ENCODE data around the gene GPC5. TPM values are rescaled to one million over a fixed set of nuclear protein-coding genes. Genes with fewer than 3 reads are reported as not detected.

The GPC5 gene
- polyA plus RNA-seq, 1 experiment = not detected

- DNase-seq (ENCODE audit: low read depth) = no peak
- TF ChIP-seq CTCF (IDR thresholded peaks at IDR 0.05; ENCODE audit: insufficient read depth, low read depth, low read length) = no peak
- no peaks in the 10 kb centered on the region for H3K36me3 ChIP-seq (ENCODE audit: control insufficient read depth, insufficient read depth, low read length)
- H3K27me3 ChIP-seq (ENCODE audit: control insufficient read depth, insufficient read depth, low read length) = no peaks in the 10 kb centered on the region
- H3K4me3 ChIP-seq (ENCODE audit: low read depth, low read length) = no peak overlapping the region
- ChIA-PET POLR2A (no interaction called here), CTCF (no interaction called here)
Observed at GRCh38 chr13:92188574-92188973, 790.2 kb downstream of the GPC5 start.

- H3K36me3 ChIP-seq (ENCODE audit: control insufficient read depth, insufficient read depth, low read length) = no peaks in the 10 kb centered on the region
- DNase-seq (ENCODE audit: low read depth) = no peak
- ChIA-PET POLR2A (no interaction called here), CTCF (interaction anchor here (1.6 kb wide), 1 partner anchor 9 kb away, joined by 4 read pairs; no protein-coding TSS in a partner anchor)
- no peaks in the 10 kb centered on the region for H3K27me3 ChIP-seq (ENCODE audit: control insufficient read depth, insufficient read depth, low read length)
- TF ChIP-seq CTCF (IDR thresholded peaks at IDR 0.05; ENCODE audit: insufficient read depth, low read depth, low read length) = no peak
- H3K4me3 ChIP-seq (ENCODE audit: low read depth, low read length) = no peak overlapping the region
Observed at GRCh38 chr13:92196591-92197256, 798.3 kb downstream of the GPC5 start.

GRCh38 chr13:92197669-92198068 is 799.2 kb downstream of the GPC5 start:
- ChIA-PET CTCF (no interaction called here), POLR2A (no interaction called here)
- no peak for DNase-seq (ENCODE audit: low read depth)
- H3K27me3 ChIP-seq (ENCODE audit: control insufficient read depth, insufficient read depth, low read length) = no peaks in the 10 kb centered on the region
- no peak overlapping the region for H3K4me3 ChIP-seq (ENCODE audit: low read depth, low read length)
- TF ChIP-seq CTCF (IDR thresholded peaks at IDR 0.05; ENCODE audit: insufficient read depth, low read depth, low read length) = no peak
- no peaks in the 10 kb centered on the region for H3K36me3 ChIP-seq (ENCODE audit: control insufficient read depth, insufficient read depth, low read length)

- POLR2A ChIA-PET = no interaction called here
- Histone ChIP-seq H3K27me3 (ENCODE audit: control insufficient read depth, insufficient read depth, low read length) (no peaks in the 10 kb centered on the region), H3K4me3 (ENCODE audit: low read depth, low read length) (no peak overlapping the region), H3K36me3 (ENCODE audit: control insufficient read depth, insufficient read depth, low read length) (no peaks in the 10 kb centered on the region)
- no peak for TF ChIP-seq CTCF (IDR thresholded peaks at IDR 0.05; ENCODE audit: insufficient read depth, low read depth, low read length)
- DNase-seq (ENCODE audit: low read depth) = no peak
- CTCF ChIA-PET = no interaction called here
Observed at GRCh38 chr13:92218615-92219014, 820.2 kb downstream of the GPC5 start.

GRCh38 chr13:92221916-92222315 is 823.5 kb downstream of the GPC5 start:
- Histone ChIP-seq H3K27me3 (ENCODE audit: control insufficient read depth, insufficient read depth, low read length) (no peaks in the 10 kb centered on the region), H3K4me3 (ENCODE audit: low read depth, low read length) (no peak overlapping the region), H3K36me3 (ENCODE audit: control insufficient read depth, insufficient read depth, low read length) (no peaks in the 10 kb centered on the region)
- TF ChIP-seq CTCF (IDR thresholded peaks at IDR 0.05; ENCODE audit: insufficient read depth, low read depth, low read length) = no peak
- no peak for DNase-seq (ENCODE audit: low read depth)
- ChIA-PET CTCF (no interaction called here), POLR2A (no interaction called here)
